GM10248 (cell line): ENCODE results near the gene DOHH.
"Not testable (repeated sequence)": the region's sequence is repeated elsewhere in the genome, so short reads cannot be mapped to it uniquely, and the experiment has no call there.

Experiments
- CTCF ChIA-PET: fragments of 300-600 bp; sonication (Branson Sonifier 250); formaldehyde crosslinking; extraction: SDS; loops from one replicate; lab custom pipeline; 2021; ENCODE audit warnings: antibody characterized with exemption; lab: Yijun Ruan, JAX
- POLR2A ChIA-PET: fragments of 350-650 bp; sonication (Branson Sonifier 250); formaldehyde crosslinking; extraction: SDS; loops from one replicate; lab custom pipeline; 2020; ENCODE audit warnings: antibody characterized with exemption; lab: Yijun Ruan, JAX
- DNase-seq: peaks from one replicate; pipeline ENCODE4 v3.0.0; 2012; ENCODE audit errors: extremely low spot score
- CTCF ChIP-seq: IDR thresholded peaks from 2 replicates; pipeline ENCODE4 v1.5.1; 2012; ENCODE audit warnings: mild to moderate bottlenecking, low read depth; ENCODE audit errors: extremely low read depth, missing control alignments, control extremely low read depth

Gene DOHH

GRCh38 chr19:3454656-3455392 is 45.6 kb downstream of the DOHH start:
- TF ChIP-seq CTCF = no peak
- POLR2A ChIA-PET = interaction anchor here (0.7 kb wide), 1 partner anchor 47 kb away, joined by 6 read pairs; no protein-coding TSS in a partner anchor
- CTCF ChIA-PET = interaction anchor here (1.2 kb wide), 1 partner anchor 15 kb away, joined by 3 read pairs; no protein-coding TSS in a partner anchor
- no peak for DNase-seq

- no peak for TF ChIP-seq CTCF
- CTCF ChIA-PET = interaction anchor here (1.2 kb wide), 1 partner anchor 16 kb away, joined by 3 read pairs; no protein-coding TSS in a partner anchor
These were observed 46.6 kb downstream of the DOHH start for GRCh38 chr19:3453840-3454239.

GRCh38 chr19:3452942-3453214 is 47.6 kb downstream of the DOHH start:
- CTCF ChIA-PET, DNase-seq, POLR2A ChIA-PET: not testable (repeated sequence)

More at GRCh38 chr19:3453840-3454239, 46.6 kb downstream of the DOHH start:
- POLR2A ChIA-PET = no interaction called here
- DNase-seq = no peak

GRCh38 chr19:3452171-3452941 is 48.1 kb downstream of the DOHH start:
- DNase-seq = no peak
- CTCF ChIA-PET = no interaction called here
- POLR2A ChIA-PET = interaction anchor here (0.6 kb wide), 1 partner anchor 134 kb away, joined by 5 read pairs; no protein-coding TSS in a partner anchor
- no peak for TF ChIP-seq CTCF

- CTCF ChIA-PET = no interaction called here
- POLR2A ChIA-PET = no interaction called here
- no peak for TF ChIP-seq CTCF
These were observed 49.0 kb downstream of the DOHH start for GRCh38 chr19:3451451-3451866.

GRCh38 chr19:3450796-3451411 is 49.6 kb downstream of the DOHH start:
- ChIA-PET POLR2A (no interaction called here), CTCF (no interaction called here)
- no peak for TF ChIP-seq CTCF
- DNase-seq = no peak

More at GRCh38 chr19:3451451-3451866, 49.0 kb downstream of the DOHH start:
- DNase-seq = no peak
